8988T (cell line): ENCODE measurements around the gene ASMTL.
"Not testable (repeated sequence)": the region's sequence is repeated elsewhere in the genome, so short reads cannot be mapped to it uniquely, and the experiment has no call there.

Source experiments
- DNase-seq: peaks from one replicate; pipeline ENCODE4 v3.0.0; 2011

ASMTL gene, protein sequence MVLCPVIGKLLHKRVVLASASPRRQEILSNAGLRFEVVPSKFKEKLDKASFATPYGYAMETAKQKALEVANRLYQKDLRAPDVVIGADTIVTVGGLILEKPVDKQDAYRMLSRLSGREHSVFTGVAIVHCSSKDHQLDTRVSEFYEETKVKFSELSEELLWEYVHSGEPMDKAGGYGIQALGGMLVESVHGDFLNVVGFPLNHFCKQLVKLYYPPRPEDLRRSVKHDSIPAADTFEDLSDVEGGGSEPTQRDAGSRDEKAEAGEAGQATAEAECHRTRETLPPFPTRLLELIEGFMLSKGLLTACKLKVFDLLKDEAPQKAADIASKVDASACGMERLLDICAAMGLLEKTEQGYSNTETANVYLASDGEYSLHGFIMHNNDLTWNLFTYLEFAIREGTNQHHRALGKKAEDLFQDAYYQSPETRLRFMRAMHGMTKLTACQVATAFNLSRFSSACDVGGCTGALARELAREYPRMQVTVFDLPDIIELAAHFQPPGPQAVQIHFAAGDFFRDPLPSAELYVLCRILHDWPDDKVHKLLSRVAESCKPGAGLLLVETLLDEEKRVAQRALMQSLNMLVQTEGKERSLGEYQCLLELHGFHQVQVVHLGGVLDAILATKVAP

DNA sequence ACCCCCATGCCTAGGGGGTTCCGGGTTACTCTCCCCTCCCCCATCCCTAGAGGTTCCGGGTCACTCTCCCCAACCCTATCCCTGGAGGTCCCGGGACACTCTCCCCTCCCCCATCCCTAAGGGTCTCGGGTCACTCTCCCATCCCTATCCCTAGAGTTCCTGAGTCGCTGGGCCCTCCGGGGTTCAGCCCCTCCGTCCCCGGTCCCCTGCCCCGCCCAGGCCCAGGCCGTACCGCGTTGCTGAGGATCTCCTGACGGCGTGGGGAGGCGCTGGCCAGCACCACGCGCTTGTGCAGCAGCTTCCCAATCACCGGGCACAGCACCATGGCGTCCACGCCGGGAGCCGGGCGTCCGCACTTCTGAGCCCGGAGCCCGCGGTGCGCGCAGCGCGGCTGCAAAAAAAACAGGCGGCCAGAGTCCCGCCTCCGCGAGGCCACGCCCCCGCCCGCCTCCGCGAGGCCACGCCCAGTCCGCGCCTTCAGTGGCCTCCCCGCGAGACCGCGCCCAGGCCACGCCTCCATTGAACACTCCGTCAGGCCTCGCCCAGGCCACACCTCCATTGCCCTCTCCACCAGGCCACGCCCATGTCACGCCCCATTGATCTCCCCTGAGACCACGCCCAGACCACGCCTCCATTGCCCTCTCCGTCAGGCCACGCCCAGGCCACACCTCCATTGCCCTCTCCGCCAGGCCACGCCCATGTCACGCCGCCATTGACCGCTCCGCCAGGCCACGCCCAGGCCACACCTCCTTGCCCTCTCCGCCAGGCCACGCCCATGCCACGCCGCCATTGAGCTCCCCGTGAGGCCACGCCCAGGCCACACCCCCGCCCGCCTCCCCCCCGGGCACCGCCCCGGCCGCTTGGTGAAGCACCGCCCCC, at the start of gene ASMTL:
ASMTL (minus strand) TSS at position 394 of the 879 bp plus-strand sequence; CDS start at position 325, 69 bp downstream.
- DNase-seq = peak; percentile 87

GRCh38 chrX:1502241-1502640, 49.5 kb upstream of the ASMTL start:
- DNase-seq = no peak

DNA sequence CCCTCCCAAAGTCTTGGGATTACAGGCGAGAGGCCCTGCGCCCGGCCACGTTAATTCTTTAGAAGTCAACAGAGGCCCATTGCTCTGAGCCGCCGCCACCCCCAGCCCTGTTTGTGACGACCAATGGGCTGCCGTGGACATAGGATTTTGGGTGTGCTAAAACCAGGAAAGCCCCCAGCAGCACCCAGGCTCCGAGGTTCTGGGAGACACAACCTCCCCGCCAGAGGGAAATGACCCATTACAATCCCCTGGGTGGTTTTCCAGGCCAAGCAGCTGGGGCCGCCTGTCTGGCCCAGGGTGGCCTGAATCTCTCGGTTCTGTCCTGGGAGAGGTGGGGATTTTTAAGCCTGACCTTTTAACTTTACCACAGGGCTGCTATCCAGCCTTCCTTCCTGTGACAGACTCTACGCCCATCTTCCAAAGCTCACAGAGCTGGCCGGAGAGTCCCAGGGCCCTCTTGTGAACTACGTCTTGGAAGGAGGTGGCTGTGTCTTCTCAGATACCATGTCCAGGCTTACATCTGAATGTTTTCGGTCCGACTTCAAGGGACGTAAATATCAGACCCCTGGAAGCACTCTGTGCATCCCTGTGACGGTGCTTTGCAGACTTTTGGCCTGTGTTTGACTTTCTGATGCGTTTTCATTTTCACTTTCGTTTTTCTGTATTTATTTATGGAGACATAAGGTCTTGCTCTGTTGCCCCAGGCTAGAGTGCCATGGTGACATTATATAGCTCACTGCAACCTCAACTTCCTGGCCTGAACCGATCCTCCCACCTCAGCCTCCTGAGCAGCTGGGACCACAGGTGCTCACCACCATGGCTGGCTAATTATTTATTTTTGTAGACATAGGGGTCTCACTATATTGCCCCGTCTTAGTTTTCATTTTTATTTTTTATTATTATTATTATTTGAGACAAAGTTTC, 48.3 kb upstream of the ASMTL start:
- DNase-seq = no peak

DNA sequence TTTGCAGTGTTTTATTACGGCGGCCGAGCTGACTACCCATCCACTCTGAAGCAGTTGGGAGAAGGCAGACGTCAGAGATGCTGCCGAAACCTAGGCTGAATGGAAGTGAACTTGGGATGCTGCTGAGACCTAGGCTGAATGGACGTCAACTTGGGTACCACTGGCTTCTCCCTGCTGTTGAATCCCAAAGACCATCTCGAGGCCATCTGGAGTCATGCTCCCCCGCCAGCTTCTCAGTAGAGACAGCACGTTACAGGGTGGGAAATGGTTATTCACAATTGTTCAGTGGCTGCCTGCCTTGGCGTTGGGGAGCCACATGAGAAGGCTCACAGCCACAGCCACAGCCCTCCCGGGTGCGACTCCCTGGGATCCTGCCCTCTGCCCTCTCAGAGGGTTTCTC, 43.4 kb upstream of the ASMTL start:
- no peak for DNase-seq

- no peak for DNase-seq
Measured at GRCh38 chrX:1493877-1494510, 41.3 kb upstream of the ASMTL start.

- DNase-seq = no peak
Measured at GRCh38 chrX:1493412-1493811, 40.7 kb upstream of the ASMTL start.

- no peak for DNase-seq
Measured at GRCh38 chrX:1492421-1493012, 39.8 kb upstream of the ASMTL start.

- DNase-seq = no peak
Measured at GRCh38 chrX:1491851-1492349, 39.2 kb upstream of the ASMTL start.

DNA sequence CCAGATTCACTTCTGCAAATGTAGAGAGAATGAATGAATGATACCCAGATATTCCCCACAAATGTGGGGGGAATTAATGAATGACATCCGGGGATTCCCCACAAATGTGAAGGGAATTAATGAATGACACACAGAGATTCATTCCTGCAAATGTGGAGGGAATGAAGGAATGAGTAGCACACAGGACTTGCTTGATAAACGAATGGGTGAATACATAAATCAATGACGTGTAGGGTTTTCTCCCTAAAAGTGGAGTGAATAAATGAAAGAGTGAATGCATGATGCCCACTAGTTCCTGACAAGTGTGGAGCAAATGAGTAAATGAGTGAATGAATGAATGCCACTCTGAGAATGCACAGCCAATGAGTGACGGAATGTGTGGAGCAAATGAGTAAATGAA, 38.5 kb upstream of the ASMTL start:
- not testable (repeated sequence) for DNase-seq

- not testable (repeated sequence) for DNase-seq
Measured at GRCh38 chrX:1490723-1491122, 38.0 kb upstream of the ASMTL start.

DNA sequence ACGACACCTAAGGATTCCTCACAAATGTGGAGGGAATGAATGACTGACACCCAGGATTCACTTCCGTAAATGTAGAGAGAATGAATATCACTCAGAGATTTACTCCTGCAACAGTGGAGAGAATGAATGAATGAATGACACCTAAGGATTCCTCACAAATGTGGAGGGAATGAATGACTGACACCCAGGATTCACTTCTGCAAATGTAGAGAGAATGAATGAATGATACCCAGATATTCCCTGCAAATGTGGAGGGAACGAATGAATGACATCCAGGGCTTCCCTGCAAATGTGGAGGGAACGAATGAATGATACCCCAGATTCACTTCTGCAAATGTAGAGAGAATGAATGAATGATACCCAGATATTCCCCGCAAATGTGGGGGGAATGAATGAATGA, 36.6 kb upstream of the ASMTL start:
- not testable (repeated sequence) for DNase-seq

DNA sequence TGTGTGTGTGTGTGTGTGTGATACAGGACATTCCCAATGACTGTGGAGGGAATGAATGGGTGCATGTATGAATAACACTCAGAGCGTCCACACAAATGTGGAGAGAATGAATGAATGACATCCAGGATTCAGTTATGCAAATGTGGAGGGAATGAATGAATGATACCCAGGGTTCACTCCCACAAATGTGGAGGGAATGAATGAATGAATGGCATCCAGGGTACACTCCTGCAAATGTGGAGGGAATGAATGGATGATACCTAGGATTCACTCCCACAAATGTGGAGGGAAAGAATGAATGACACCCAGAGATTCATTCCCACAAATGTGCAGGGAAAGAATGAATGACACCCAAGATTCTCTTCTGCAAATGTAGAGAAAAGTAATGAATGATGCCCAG, 36.0 kb upstream of the ASMTL start:
- DNase-seq = no peak

DNA sequence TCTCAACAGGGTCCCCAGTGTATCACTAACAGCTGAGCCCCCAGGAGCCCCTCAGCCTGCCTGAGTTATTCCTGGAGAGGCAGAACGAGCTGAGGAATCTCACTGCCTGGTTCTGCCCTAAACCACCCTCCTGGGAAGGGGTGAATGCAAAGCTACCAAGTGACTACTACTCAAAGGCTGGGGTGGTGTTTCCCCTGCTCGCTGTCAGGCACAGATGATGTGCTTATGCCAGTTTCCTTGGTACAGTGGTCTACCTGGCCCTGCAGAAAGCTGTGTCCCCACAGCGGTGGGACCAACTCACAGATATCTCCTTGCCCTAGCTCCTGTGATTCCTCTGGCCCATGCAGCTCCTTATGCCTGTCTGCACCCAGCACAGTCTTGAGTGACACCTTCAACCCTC, 35.4 kb upstream of the ASMTL start:
- no peak for DNase-seq

DNA sequence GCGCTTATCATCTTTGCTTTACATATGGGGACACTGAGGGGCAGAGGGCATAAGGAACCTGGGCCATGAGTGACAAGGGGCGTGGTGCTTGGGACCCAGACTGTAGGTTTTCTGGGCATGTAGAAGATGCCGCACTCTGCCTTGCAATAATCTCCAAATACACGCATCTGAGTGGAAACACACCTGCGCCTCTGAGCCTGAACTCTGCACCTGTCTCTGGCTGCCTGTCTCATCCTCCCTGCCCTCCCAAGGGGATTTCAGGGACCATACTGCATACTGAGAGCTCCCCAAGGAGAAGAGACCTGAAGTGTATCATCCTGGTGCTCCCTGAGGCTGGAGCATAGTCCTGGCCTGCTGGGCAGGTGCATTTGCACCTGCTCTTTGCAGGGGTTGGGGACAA, 34.7 kb upstream of the ASMTL start:
- DNase-seq = no peak

DNA sequence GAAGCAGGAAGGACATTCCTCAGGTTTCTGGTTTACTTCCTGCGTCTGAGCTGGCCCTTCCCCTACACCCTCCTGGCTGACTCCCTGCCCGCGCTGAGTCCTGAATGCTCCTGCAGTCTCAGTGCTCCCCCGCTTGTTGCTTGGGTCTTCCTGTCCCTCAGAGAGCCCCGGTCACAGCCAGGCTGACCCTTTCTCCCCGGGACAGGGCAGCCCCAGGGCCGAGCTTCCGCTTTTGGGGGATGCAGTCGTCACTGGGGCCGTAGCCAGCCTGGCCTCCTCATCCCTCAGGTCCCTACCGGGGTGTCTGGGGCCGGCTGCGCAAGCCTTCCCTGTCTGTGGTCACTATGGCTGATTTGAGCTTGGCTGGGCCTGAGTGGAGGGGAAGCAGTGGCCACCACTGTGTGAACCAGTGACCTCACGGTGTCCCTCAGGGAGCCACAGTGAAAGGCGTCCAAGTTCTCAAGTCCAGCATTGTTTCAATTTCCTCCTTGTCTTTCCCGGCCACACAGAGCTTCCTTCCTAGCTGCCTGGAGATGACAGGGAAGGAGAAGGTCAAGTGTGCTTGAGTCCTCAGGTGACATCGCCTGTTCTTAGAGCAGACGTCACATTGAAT, 34.1 kb upstream of the ASMTL start:
- DNase-seq = no peak

- no peak for DNase-seq
Measured at GRCh38 chrX:1486177-1486576, 33.5 kb upstream of the ASMTL start.

DNA sequence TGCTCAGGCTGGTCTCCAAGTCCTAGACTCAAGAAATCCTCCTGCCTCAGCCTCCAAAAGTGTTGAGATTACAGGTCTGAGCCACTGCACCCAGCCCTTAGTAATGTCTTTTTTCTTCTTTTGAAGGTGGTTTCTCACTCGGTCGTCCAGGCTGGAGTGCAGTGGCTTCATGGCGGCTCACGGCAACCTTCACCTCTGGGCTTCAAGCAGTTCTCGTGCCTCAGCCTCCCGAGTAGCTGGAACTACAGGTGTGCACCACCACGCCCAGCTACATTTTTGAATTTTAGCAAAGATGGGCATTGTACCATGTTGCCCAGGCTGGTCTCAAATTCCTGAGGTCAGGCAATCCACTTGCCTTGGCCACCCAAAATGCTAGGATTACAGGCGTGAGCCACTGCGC, 32.3 kb upstream of the ASMTL start:
- DNase-seq = no peak

DNA sequence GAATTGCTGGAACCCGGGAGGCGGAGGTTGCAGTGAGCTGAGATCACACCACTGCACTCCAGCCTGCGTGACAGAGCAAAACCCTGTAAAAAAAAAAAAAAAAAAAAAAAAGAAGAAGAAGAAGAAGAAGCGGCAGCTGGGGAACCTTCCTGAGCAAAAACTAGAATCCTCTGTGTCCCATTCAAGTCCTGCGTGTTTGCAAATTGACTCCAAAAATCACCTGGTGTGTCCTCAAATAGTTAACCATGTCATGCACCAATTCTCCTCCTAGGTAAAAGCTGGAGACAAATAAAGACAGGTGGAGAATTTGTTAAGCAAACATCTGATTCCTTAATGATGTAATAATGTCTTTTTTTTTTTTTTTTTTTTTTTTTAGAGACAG, 31.9 kb upstream of the ASMTL start:
- no peak for DNase-seq

- no peak for DNase-seq
Measured at GRCh38 chrX:1483843-1484637, 31.3 kb upstream of the ASMTL start.

DNA sequence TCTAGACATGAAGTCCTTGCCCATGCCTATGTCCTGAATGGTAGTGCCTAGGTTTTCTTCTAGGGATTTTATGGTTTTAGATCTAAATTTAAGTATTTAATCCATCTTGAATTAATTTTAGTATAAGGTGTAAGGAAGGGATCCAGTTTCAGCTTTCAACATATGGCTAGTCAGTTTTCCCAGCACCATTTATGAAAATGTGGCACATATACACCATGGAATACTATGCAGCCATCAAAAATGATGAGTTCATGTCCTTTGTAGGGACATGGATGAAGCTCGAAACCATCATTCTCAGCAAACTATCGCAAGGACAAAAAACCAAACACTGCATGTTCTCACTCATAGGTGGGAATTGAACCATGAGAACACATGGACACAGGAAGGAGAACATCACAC, 29.8 kb upstream of the ASMTL start:
- DNase-seq = not testable (repeated sequence)
